CD4-positive, alpha-beta T cell treated with Interleukin-1 beta for 1 hour (primary cell): ENCODE measurements around the gene LY6G5B.

ENCODE experiments used
- DNase-seq, 2 donors: peaks; one replicate each; pipeline ENCODE4 v3.0.0-alpha.2; 2020 to 2022

The LY6G5B gene, protein sequence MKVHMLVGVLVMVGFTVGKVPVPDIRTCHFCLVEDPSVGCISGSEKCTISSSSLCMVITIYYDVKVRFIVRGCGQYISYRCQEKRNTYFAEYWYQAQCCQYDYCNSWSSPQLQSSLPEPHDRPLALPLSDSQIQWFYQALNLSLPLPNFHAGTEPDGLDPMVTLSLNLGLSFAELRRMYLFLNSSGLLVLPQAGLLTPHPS

DNA sequence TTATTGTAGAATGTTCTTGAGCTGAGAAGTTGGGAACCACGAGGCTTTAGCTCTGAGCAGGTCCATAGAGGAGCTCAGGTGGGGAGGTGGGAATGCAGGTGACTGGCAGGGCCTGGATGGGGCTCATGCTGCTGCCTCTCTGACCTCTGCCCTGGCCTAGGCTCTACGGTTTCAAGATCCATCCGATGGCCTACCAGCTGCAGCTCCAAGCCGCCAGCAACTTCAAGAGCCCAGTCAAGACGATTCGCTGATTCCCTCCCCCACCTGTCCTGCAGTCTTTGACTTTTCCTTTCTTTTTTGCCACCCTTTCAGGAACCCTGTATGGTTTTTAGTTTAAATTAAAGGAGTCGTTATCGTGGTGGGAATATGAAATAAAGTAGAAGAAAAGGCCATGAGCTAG, at the start of gene LY6G5B:
Gene LY6G5B, plus strand, starts transcription at position 301 of the 400 bp plus-strand sequence. CDS start 975 bp downstream, outside the sequence.
- DNase-seq = no peak

DNA sequence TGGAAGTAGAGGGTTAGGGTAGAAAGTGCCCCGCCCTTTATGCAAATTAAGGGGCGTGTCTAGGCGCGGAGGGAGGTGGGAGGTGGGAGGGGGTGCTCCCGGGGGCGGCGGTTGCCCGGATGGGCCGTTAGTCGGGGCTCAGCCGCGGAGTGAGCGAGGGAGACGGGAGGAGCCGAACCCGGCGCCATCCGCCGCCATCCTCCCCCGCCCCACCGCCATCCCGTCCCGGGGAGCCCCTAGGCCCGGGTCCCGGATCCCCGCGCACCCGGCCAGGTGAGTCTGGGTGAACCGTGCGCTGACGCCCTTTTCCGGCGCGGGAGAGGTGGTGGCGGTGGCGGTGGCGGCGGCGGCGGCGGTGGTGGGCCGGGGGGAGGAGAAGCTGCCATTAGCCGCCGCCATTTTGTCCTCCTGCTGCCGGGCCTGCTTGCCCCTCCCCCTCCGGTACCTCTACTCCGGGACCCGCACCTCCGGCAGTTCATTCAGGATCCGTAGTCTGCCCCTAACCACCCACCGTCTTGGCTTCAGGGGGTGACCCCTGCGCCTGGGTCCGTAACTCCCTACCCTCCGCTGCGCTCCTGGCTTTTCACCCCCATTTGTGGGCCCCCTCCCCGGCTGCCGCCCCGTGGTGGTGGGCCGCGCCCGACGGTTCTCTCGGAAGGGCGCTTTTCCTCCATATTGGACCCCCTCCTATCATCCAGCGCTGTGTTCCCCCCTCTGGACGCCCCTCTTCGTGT, 49.0 kb upstream of the LY6G5B start, which contains the start of gene PRRC2A:
Gene PRRC2A, plus strand, starts transcription at position 130 of the 734 bp plus-strand sequence. CDS start 2,075 bp downstream, outside the sequence.
- DNase-seq = no peak

DNA sequence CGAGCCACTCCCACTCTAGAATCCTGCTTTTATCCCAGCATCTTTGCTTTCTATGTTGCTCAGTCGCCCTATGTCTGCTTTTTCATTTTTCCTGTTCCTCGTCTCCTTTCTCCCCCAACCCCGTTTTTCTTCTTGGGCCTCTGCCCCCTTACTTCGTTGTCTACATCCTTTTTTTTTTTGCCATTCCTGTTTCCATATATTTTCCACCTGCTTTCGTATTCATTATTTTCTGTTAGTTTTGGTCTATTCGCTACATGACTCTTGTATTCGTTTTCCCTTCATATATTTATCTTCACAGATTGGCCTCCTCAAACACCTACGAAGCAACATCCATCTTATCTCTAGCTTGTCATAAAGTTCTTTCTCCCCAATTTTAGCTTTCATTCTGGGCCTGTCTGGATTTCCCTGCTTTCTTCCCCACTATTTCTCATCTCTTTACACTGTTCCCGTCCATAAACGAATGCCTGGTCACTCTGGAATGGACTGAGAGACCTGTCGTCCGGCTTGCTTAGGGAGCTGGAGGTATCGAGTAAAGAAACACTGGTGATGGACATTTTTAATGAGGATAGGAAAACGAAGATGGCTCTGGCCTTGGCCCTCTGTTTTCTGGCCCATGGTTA, 48.3 kb upstream of the LY6G5B start:
- no peak for DNase-seq

DNA sequence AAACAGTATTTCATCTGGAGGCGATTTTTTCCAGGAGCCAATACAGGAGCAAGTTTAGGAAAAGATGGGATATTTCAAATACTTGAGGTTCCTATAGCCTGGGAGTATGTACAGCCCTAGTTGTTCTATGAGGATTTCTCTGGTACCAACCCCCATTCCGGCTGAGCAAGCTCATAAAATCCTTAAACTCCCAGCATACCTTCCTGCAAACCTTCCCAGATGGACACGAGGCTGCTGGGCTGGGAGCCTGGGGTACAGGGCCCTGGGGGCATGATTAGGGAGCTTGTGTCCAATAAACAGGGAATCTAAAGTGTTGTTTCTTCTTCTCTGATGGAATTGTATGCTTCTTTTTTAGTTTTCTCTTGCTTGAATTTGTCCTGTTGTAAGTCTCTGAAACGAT, 47.8 kb upstream of the LY6G5B start:
- no peak for DNase-seq

DNA sequence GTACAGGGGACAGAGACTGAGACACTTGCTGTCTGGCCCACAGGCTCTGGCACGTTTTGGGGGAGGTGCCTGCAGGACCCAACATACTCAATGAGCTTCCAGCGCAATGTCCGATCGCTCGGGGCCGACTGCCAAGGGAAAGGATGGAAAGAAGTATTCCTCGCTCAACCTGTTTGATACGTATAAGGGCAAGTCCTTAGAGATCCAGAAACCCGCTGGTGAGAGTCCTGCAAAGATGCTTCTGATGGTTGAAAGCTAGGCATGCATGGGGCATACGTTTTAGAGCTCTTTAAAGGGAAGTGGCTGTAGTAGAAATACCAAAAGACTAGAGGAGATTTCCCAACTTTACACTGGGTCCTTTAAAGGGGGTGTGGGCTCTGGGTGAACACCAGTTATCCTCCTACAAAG, 47.1 kb upstream of the LY6G5B start:
- no peak for DNase-seq

DNA sequence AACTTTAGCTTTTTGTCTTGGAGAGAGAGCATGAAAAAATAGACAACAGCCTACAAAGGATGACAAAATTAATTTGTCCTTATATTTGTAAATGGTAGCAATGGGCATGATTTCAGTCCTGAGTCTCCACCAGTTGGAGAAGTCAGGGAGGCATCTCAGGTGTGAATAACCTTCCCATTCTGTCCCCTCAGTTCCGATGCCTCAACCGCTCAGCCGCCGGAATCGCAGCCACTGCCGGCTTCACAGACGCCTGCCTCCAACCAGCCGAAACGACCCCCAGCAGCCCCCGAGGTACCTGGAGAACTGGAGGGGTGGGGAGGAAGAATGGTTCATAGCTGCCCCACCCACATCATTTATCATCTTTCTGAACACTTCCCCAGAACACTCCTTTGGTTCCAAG, 45.7 kb upstream of the LY6G5B start:
- DNase-seq = no peak

DNA sequence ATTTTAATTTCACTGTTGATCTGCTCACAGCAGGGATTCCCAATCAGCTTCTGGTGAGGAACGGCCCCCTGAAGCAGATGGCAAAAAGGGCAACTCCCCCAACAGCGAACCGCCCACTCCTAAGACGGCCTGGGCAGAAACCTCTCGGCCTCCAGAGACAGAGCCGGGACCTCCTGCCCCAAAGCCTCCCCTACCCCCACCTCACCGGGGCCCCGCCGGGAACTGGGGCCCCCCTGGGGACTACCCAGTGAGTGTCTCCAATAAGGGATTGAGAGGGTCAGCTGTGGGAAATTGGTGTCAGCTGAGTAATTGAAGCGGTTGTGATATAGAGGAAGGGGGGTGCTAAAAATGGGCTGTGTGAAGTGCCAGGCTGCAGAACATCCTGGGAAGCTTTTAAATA, 42.8 kb upstream of the LY6G5B start:
- no peak for DNase-seq

DNA sequence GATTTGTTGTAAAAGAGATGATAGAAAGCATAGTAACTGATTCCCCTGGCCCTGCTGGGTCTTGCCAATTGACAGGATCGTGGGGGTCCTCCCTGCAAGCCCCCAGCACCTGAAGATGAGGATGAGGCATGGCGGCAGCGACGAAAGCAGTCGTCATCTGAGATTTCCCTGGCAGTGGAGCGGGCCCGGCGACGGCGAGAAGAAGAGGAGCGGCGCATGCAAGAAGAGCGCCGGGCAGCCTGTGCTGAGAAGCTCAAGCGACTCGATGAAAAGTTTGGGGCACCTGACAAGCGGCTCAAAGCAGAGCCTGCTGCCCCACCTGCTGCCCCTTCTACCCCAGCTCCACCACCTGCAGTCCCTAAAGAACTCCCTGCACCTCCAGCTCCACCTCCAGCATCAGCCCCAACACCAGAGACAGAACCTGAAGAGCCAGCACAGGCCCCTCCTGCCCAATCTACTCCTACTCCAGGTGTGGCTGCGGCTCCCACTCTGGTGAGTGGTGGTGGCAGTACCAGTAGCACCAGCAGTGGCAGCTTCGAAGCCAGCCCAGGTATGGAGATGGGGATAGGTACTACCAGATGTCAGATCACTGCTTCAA, 42.0 kb upstream of the LY6G5B start:
- no peak for DNase-seq

DNA sequence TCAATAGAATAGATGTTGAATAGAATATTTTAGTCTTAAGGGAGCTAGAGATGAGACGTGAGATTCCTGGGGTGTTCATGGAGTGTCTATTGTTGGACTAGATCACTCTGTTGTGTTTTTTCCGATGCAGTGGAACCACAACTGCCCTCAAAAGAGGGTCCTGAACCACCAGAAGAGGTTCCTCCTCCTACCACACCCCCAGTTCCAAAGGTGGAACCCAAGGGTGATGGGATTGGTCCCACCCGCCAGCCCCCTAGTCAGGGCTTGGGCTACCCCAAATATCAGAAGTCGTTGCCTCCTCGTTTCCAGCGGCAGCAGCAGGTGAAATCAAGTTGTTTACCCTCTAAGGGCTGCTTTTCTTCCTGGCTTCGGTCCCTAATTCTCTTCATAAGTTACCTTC, 40.8 kb upstream of the LY6G5B start:
- no peak for DNase-seq

DNA sequence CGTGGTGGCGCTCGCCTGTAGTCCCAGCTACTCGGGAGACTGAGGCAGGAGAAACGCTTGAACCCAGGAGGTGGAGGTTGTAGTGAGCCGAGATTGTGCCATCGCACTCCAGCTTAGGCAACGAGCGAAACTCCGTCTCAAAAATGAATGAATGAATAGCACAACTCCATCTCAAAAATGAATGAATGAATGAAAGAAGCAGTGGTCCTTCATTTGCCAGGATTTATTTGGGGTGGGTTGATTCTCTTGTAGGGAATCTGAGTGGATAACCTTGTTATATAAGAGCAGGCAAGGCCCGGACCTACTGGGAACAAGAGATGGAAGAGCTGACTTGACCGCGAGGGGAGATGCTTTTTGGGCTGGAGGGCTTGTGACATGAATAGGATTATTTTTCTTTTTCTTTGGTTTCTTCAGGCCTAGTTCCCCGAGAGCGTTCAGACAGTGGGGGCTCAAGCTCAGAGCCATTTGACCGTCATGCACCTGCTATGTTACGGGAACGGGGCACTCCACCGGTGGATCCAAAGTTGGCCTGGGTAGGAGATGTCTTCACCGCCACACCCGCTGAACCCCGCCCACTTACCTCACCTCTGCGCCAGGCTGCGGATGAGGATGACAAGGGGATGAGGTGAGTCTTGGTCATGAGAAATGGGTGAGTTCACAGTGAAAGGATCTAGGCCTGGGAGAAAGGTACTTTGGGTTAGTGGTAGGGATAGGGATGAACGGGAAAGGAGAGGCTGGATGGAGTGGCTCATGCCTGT, 39.4 kb upstream of the LY6G5B start:
- no peak for DNase-seq

DNA sequence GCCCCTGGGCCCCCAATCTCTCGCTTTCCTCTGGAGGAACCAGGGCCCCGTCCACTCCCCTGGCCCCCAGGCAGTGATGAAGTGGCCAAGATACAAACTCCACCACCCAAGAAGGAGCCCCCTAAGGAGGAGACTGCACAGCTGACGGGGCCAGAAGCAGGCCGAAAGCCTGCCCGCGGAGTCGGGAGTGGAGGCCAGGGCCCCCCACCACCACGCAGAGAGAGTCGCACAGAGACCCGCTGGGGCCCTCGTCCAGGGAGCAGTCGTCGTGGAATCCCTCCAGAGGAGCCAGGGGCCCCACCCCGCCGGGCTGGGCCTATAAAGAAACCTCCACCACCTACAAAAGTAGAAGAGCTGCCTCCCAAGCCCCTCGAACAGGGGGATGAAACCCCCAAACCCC, 38.6 kb upstream of the LY6G5B start:
- DNase-seq = no peak

DNA sequence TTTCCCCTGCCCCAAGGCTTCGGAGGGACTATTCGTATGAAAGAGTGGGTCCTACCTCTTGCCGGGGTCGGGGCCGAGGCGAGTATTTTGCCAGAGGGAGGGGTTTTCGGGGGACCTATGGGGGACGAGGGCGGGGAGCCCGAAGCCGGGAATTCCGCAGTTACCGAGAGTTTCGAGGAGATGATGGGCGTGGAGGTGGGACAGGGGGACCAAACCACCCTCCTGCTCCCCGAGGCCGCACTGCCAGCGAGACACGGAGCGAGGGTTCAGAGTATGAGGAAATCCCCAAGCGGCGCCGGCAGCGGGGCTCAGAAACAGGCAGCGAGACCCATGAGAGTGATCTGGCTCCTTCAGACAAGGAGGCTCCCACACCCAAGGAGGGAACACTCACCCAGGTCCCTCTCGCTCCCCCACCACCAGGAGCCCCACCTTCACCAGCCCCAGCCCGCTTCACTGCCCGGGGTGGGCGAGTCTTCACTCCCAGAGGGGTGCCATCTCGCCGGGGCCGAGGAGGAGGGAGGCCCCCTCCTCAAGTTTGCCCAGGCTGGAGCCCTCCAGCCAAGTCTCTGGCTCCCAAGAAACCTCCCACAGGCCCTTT, 38.0 kb upstream of the LY6G5B start:
- DNase-seq = no peak

DNA sequence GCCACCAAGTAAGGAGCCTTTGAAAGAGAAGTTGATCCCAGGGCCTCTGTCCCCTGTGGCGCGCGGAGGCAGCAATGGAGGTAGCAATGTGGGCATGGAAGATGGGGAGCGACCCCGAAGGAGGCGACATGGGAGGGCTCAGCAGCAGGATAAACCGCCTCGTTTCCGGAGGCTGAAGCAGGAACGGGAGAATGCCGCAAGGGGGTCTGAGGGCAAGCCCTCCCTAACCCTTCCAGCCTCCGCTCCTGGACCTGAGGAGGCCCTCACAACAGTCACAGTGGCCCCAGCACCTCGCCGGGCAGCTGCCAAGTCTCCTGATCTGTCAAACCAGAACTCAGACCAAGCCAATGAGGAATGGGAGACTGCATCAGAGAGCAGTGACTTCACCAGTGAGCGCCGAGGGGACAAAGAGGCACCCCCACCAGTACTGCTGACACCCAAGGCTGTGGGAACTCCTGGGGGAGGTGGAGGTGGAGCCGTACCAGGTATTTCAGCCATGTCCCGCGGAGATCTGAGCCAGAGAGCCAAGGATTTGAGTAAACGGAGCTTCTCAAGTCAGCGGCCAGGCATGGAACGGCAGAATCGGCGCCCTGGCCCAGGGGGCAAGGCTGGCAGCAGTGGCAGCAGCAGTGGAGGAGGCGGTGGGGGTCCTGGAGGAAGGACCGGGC, 37.4 kb upstream of the LY6G5B start:
- no peak for DNase-seq

DNA sequence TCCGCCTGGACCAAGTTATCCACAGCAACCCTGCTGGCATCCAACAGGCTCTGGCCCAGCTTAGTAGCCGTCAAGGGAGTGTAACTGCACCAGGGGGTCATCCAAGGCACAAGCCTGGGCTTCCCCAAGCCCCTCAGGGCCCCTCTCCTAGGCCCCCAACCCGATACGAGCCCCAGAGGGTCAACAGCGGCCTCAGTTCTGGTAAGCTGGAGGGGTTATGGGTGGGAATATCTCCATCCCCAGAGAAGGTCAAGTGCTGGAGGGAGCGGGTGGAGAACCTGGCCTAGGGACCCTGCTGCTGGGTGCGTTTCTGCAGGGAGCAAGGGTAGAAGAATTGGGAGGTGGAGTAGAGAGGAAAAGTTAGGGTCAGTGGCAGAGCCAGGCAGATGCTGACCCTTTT, 36.3 kb upstream of the LY6G5B start:
- no peak for DNase-seq

DNA sequence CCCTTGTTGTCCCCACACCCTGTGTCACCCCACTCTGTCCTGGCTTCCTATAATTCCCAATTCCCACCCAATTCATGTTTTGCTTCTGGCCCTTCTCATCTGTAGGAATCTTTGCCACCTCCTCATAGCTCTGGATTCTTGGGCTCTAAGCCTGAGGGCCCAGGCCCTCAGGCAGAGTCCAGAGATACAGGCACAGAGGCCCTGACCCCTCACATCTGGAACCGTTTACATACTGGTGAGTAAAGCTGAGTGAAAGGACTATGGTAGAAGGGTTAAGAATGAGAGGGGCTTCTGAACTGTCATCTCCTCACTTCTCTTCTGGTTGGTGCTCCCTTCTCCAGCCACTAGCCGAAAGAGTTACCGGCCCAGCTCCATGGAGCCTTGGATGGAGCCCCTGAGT, 35.6 kb upstream of the LY6G5B start:
- no peak for DNase-seq

DNA sequence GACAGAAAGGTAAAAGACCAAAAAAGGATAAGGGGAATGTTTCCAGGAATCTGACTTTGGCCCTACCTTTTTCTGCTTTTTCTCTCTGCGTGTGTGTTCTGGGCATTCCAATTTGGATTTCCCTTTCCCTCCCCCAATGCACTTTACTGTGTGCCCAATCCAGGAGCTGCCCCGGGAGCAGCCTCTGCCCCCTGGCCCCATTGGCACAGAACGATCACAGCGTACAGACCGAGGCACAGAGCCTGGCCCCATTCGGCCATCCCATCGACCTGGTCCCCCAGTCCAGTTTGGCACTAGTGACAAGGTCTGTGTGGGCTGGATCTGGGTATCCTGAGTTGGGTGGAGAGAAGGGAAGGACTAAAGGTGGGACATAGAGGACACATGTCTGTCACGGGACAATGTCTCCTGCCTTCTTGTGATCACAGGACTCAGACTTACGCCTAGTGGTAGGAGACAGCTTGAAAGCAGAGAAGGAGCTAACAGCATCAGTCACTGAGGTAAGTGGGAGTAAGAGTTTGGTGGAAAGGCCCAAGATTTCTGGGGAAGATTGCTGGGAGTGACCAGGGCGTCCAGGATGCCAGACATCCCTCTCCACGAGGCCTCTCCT, 34.7 kb upstream of the LY6G5B start:
- DNase-seq = no peak

DNA sequence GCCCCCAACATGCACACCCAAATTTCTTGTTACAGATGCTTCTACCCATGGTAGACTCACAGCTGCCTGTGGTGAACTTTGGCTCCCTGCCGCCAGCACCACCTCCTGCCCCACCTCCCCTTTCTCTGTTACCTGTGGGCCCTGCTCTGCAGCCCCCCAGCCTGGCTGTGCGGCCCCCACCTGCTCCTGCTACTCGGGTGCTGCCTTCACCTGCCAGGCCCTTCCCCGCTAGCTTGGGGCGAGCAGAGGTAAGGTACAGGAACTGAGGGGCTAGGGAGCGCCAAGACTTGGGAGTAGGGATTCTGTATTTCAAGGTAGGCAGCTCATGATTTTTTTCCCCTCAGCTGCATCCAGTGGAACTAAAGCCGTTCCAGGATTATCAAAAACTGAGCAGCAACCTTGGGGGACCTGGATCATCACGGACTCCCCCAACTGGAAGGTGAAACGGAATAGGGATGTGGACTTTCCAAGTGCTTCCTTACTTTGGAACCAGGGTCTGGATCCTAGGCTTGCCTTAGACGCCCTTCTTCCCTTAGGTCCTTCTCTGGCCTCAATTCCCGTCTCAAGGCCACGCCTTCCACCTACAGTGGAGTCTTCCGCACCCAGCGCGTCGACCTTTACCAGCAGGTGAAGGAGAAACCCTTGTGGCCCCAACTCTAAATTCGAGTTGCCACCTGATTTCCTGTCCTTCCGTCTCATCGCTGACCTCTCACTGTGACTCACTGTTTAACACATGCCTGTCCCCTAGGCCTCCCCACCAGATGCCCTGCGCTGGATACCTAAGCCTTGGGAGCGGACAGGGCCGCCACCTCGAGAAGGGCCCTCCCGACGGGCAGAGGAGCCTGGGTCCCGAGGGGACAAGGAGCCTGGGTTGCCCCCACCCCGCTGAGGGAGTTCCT, 32.8 kb upstream of the LY6G5B start:
- no peak for DNase-seq

DNA sequence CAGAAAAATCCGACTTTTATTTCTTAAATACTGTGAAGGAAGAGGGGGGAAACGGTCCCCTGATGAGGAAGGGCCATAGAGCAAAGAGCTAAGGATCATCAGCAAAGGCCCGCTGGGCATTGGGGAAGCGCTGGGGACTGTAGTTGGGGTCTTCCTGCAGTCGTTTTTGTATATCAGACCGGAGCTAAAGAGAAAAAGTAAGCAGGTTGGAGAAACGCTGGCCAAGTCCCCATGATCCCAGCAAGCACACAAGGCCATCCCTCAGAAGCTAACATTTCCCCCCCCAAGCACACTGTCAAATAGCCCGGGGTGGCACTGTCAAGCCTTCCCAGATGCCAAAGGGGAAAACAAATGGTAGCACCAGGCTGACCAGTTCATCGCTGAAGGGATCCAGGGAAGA, 30.7 kb upstream of the LY6G5B start:
- DNase-seq = no peak

DNA sequence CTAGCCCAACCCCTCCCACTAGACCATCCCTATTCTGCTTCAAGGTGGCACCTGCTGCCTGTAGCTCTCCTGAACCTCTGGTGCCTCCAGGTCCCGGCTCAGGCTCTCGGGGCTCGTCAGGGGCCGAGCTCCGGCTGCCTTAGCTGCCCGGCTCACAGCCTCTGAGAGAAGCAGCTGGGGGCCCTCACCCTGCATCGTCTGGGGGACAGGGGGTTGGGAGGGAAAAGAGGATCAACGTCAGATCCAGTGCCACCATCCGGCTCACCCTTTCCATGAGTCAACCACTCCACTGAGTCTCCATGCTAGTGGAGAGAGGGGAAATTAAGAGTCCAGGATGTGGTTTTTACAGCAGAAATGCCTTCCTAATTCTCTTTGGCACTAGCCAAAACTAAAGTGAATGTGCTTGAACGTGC, 30.3 kb upstream of the LY6G5B start:
- DNase-seq = no peak

DNA sequence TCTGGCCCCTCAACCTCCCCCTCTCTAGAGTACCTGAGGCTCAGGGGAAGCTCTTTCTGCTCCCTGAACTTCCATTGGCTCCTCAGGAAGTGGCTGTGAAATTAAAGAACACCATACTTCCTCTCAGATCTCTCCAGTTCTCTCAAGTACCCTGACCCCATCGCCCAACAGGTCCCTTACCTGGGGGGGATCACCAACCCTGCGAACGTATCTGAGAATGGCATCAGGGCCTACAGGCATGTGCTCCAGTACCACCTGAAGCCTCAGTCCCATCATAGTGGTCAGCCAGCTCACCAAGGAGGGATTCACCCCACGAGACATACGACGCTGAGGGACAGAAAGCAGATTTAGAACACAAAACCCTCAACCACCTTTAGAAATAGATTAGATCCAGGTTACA, 29.2 kb upstream of the LY6G5B start:
- no peak for DNase-seq

DNA sequence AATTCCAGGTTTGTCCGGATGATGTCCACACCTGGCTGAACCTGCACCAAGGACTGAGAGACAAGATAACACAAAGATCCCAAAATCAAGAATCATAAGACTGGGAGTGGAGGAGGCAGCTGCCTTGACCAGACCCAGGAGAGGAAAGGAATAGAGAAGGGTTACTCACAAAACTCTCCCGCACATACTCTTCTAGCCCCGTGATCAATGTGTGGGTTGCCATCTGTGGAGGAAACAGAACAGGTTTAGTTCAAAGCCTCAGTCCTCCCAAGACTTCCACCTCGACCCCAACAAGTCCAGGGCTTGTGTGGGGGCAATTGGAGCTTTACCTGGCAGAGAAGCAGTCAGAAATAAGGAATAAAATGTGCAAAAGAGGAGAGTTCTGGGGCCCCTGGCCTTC, 28.4 kb upstream of the LY6G5B start:
- DNase-seq = no peak
